Mucosa of stomach (tissue), 1 donor: ENCODE data around the gene HEXB.
"Not testable (repeated sequence)": the region's sequence is repeated elsewhere in the genome, so short reads cannot be mapped to it uniquely, and the experiment has no call there.

Experiments used
- H3K27me3 ChIP-seq: one replicate; pipeline ENCODE4 v1.7.0; 2013; ENCODE audit warnings: mild to moderate bottlenecking, low read length; ENCODE audit not compliant: control insufficient read depth, insufficient read depth
- H3K36me3 ChIP-seq: one replicate; pipeline ENCODE4 v1.7.0; 2013; ENCODE audit warnings: low read length; ENCODE audit not compliant: control insufficient read depth, insufficient read depth
- H3K4me1 ChIP-seq: one replicate; pipeline ENCODE4 v1.7.0; 2013; ENCODE audit warnings: mild to moderate bottlenecking, low read length; ENCODE audit not compliant: control insufficient read depth, insufficient read depth
- H3K4me3 ChIP-seq: one replicate; pipeline ENCODE4 v1.7.0; 2013; ENCODE audit warnings: low read length
- H3K9ac ChIP-seq: one replicate; pipeline ENCODE4 v1.7.0; 2013; ENCODE audit warnings: mild to moderate bottlenecking, low read length, moderate library complexity
- H3K9me3 ChIP-seq: one replicate; pipeline ENCODE4 v1.7.0; 2013; ENCODE audit warnings: mild to moderate bottlenecking, low read length, moderate library complexity; ENCODE audit not compliant: control insufficient read depth
- donor health status: Pancreatic carcinoma.

The HEXB gene

GRCh38 chr5:74685979-74686631, 1.1 kb downstream of the HEXB start:
- no peaks in the 10 kb centered on the region for H3K9me3 ChIP-seq
- H3K36me3 ChIP-seq, result no peaks in the 10 kb centered on the region
- peaks cover 16% of the 10 kb centered on the region for H3K4me1 ChIP-seq
- H3K9ac ChIP-seq, result peak overlapping the region; percentile 83
- no peaks in the 10 kb centered on the region for H3K27me3 ChIP-seq
- H3K4me3 ChIP-seq, result peak overlapping the region; percentile 86

GRCh38 chr5:74686962-74687751, 2.1 kb downstream of the HEXB start:
- Histone ChIP-seq H3K27me3 (no peaks in the 10 kb centered on the region), H3K9ac (no peak overlapping the region), H3K36me3 (no peaks in the 10 kb centered on the region), H3K9me3 (no peaks in the 10 kb centered on the region), H3K4me3 (no peak overlapping the region), H3K4me1 (peaks cover 16% of the 10 kb centered on the region)

- H3K9me3 ChIP-seq, result no peaks in the 10 kb centered on the region
- no peaks in the 10 kb centered on the region for H3K27me3 ChIP-seq
- no peaks in the 10 kb centered on the region for H3K4me1 ChIP-seq
- H3K36me3 ChIP-seq, result peaks cover 3% of the 10 kb centered on the region
- H3K9ac ChIP-seq, result no peak overlapping the region
- H3K4me3 ChIP-seq, result no peak overlapping the region
Measured at GRCh38 chr5:74693191-74693590, 8.2 kb downstream of the HEXB start.

- Histone ChIP-seq H3K4me3 (no peak overlapping the region), H3K4me1 (peaks cover 4% of the 10 kb centered on the region), H3K36me3 (no peaks in the 10 kb centered on the region), H3K9me3 (no peaks in the 10 kb centered on the region), H3K9ac (no peak overlapping the region), H3K27me3 (no peaks in the 10 kb centered on the region)
Measured at GRCh38 chr5:74717596-74717995, 32.6 kb downstream of the HEXB start.

- no peaks in the 10 kb centered on the region for H3K9me3 ChIP-seq
- H3K36me3 ChIP-seq, result peaks cover 5% of the 10 kb centered on the region
- H3K4me3 ChIP-seq, result no peak overlapping the region
- no peaks in the 10 kb centered on the region for H3K27me3 ChIP-seq
- no peak overlapping the region for H3K9ac ChIP-seq
- peaks cover 4% of the 10 kb centered on the region for H3K4me1 ChIP-seq
Measured at GRCh38 chr5:74722271-74722670, 37.2 kb downstream of the HEXB start.

GRCh38 chr5:74725331-74725730, 40.3 kb downstream of the HEXB start:
- Histone ChIP-seq H3K27me3 (no peaks in the 10 kb centered on the region), H3K4me1 (peaks cover 4% of the 10 kb centered on the region), H3K36me3 (peaks cover 5% of the 10 kb centered on the region), H3K9me3 (no peaks in the 10 kb centered on the region), H3K4me3 (no peak overlapping the region), H3K9ac (no peak overlapping the region)

- Histone ChIP-seq H3K4me1 (no peaks in the 10 kb centered on the region), H3K27me3 (no peaks in the 10 kb centered on the region), H3K9ac (no peak overlapping the region), H3K36me3 (no peaks in the 10 kb centered on the region), H3K9me3 (no peaks in the 10 kb centered on the region), H3K4me3 (no peak overlapping the region)
Measured at GRCh38 chr5:74736759-74737158, 51.7 kb downstream of the HEXB start.

- no peaks in the 10 kb centered on the region for H3K27me3 ChIP-seq
- H3K9ac ChIP-seq, result no peak overlapping the region
- H3K9me3 ChIP-seq, result no peaks in the 10 kb centered on the region
- H3K36me3 ChIP-seq, result no peaks in the 10 kb centered on the region
- H3K4me1 ChIP-seq, result no peaks in the 10 kb centered on the region
- H3K4me3 ChIP-seq, result no peak overlapping the region
Measured at GRCh38 chr5:74738406-74738805, 53.4 kb downstream of the HEXB start.

- H3K4me3 ChIP-seq, H3K27me3 ChIP-seq, H3K4me1 ChIP-seq, H3K9ac ChIP-seq, H3K9me3 ChIP-seq, H3K36me3 ChIP-seq: not testable (repeated sequence)
Measured at GRCh38 chr5:74748742-74749141, 63.7 kb downstream of the HEXB start.

GRCh38 chr5:74761241-74761640, 76.2 kb downstream of the HEXB start:
- peaks cover 29% of the 10 kb centered on the region for H3K4me1 ChIP-seq
- peaks cover 4% of the 10 kb centered on the region for H3K36me3 ChIP-seq

GRCh38 chr5:74762599-74762998, 77.6 kb downstream of the HEXB start:
- Histone ChIP-seq H3K9me3 (no peaks in the 10 kb centered on the region), H3K9ac (no peak overlapping the region), H3K4me3 (no peak overlapping the region), H3K27me3 (no peaks in the 10 kb centered on the region), H3K4me1 (peaks cover 29% of the 10 kb centered on the region), H3K36me3 (peaks cover 4% of the 10 kb centered on the region)

More at GRCh38 chr5:74761241-74761640, 76.2 kb downstream of the HEXB start:
- Histone ChIP-seq H3K4me3 (no peak overlapping the region), H3K9ac (no peak overlapping the region), H3K9me3 (no peaks in the 10 kb centered on the region), H3K27me3 (no peaks in the 10 kb centered on the region)

GRCh38 chr5:74763504-74763903, 78.5 kb downstream of the HEXB start:
- Histone ChIP-seq H3K4me1 (peaks cover 38% of the 10 kb centered on the region), H3K4me3 (no peak overlapping the region), H3K9me3 (no peaks in the 10 kb centered on the region), H3K36me3 (peaks cover 4% of the 10 kb centered on the region), H3K9ac (no peak overlapping the region), H3K27me3 (no peaks in the 10 kb centered on the region)
